Endodermal cell (in vitro differentiated cells): ENCODE results near the gene SRRD. TPM values are rescaled to one million over a fixed set of nuclear protein-coding genes. Genes with fewer than 3 reads are reported as not detected.
A peak's percentile ranks its signal among the peaks of the same experiment; 100 is the strongest.

Experiments
- DNase-seq: peaks from one replicate; pipeline ENCODE4 v3.0.0-alpha.2; 2017
- H3K27ac ChIP-seq: 2 replicates; pipeline ENCODE4 v1.5.1; 2013; ENCODE audit warnings: mild to moderate bottlenecking, low read depth, low read length, moderate library complexity
- H3K27me3 ChIP-seq: 2 replicates; pipeline ENCODE4 v1.6.1; 2013; ENCODE audit warnings: mild to moderate bottlenecking, low read length, moderate library complexity; ENCODE audit not compliant: insufficient read depth, control insufficient read depth, poor library complexity, severe bottlenecking
- H3K36me3 ChIP-seq: 2 replicates; pipeline ENCODE4 v1.7.0; 2013; ENCODE audit warnings: mild to moderate bottlenecking, low read length, moderate library complexity; ENCODE audit not compliant: control insufficient read depth, insufficient read depth
- H3K4me1 ChIP-seq: one replicate; pipeline ENCODE4 v1.7.0; 2013; ENCODE audit warnings: low read length; ENCODE audit not compliant: control insufficient read depth, insufficient read depth
- H3K4me3 ChIP-seq: 2 replicates; pipeline ENCODE4 v1.5.1; 2013; ENCODE audit warnings: mild to moderate bottlenecking, low read length, moderate library complexity
- H3K9ac ChIP-seq: 2 replicates; pipeline ENCODE4 v1.6.1; 2013; ENCODE audit warnings: mild to moderate bottlenecking, low read length, moderate library complexity; ENCODE audit not compliant: poor library complexity, severe bottlenecking; ENCODE audit errors: extremely low read depth
- H3K9me3 ChIP-seq: 2 replicates; pipeline ENCODE4 v1.6.1; 2013; ENCODE audit warnings: mild to moderate bottlenecking, low read length, moderate library complexity; ENCODE audit not compliant: control insufficient read depth
- H3K27ac Mint-ChIP-seq: 2 replicates; pipeline ENCODE4 v1.8.0; 2020; ENCODE audit warnings: mixed read lengths
- H3K27me3 Mint-ChIP-seq: 2 replicates; pipeline ENCODE4 v1.8.0; 2021; ENCODE audit warnings: mild to moderate bottlenecking, mixed read lengths; ENCODE audit not compliant: insufficient read depth
- H3K36me3 Mint-ChIP-seq: 2 replicates; pipeline ENCODE4 v1.8.0; 2020; ENCODE audit warnings: low read depth, mixed read lengths
- H3K4me1 Mint-ChIP-seq: 2 replicates; pipeline ENCODE4 v1.8.0; 2020; ENCODE audit warnings: mixed read lengths
- H3K4me3 Mint-ChIP-seq: 2 replicates; pipeline ENCODE4 v1.8.0; 2020; ENCODE audit warnings: mild to moderate bottlenecking, moderate library complexity, mixed read lengths
- H3K9me3 Mint-ChIP-seq: 2 replicates; pipeline ENCODE4 v1.8.0; 2020; ENCODE audit warnings: mild to moderate bottlenecking, mixed read lengths
- WGBS, 2 experiments: methylation state at CpG; one replicate each; pipeline versions ENCODE4 v1.1.5 to v1.1.7; 2013; ENCODE audit warnings: missing lambda C conversion rate in 2 of 2, mixed read lengths in 1 of 2; ENCODE audit not compliant: insufficient coverage in 1 of 2, insufficient read length in 1 of 2; 5-methylcytosine and 5-hydroxymethylcytosine counted together
- total RNA-seq, 2 donors: library from RNA; stranded (reverse); fragmentation: NEBNext Ultra II Directional in 1 of 2; extraction: Animal tissue kit (Norgen Biotek cat#: 25700) in 1 of 2; gene quantifications; 2 replicates in 1 of 2; 3 replicates in 1 of 2; pipeline ENCODE4 v1.2.1, GENCODE V29; 2021
- TF ChIP-seq, protein P1 (sequence below): fragments of 200-600 bp; sonication (generic); conservative IDR thresholded peaks from 2 replicates; pipeline ENCODE4 v1.5.0; 2021; ENCODE audit warnings: antibody characterized with exemption, mild to moderate bottlenecking

Gene SRRD
- total RNA-seq, 2 donors from 2014 or later: 27.4 to 30.0 TPM

GRCh38 chr22:26512149-26512793 is 28.6 kb downstream of the SRRD start, which contains the start of gene TFIP11:
Gene TFIP11 (minus strand): TSS chr22:26512473. CDS start chr22:26510272, 2,201 bp downstream.
- Histone ChIP-seq H3K27ac (peak within 1 kb of the TSS; percentile 16), H3K9ac (peak within 1 kb of the TSS; percentile 89), H3K9me3 (no peaks in the 10 kb centered on the region), H3K27me3 (no peaks in the 10 kb centered on the region), H3K4me1 (no peaks in the 10 kb centered on the region), H3K4me3 (peak within 1 kb of the TSS; percentile 99), H3K36me3 (peaks cover 36% of the 10 kb centered on the region)
- peak within 1 kb of the TSS; percentile 97 for H3K4me3 Mint-ChIP-seq
- H3K4me1 Mint-ChIP-seq: peaks cover 21% of the 10 kb centered on the region
- TF ChIP-seq, protein P1, sequence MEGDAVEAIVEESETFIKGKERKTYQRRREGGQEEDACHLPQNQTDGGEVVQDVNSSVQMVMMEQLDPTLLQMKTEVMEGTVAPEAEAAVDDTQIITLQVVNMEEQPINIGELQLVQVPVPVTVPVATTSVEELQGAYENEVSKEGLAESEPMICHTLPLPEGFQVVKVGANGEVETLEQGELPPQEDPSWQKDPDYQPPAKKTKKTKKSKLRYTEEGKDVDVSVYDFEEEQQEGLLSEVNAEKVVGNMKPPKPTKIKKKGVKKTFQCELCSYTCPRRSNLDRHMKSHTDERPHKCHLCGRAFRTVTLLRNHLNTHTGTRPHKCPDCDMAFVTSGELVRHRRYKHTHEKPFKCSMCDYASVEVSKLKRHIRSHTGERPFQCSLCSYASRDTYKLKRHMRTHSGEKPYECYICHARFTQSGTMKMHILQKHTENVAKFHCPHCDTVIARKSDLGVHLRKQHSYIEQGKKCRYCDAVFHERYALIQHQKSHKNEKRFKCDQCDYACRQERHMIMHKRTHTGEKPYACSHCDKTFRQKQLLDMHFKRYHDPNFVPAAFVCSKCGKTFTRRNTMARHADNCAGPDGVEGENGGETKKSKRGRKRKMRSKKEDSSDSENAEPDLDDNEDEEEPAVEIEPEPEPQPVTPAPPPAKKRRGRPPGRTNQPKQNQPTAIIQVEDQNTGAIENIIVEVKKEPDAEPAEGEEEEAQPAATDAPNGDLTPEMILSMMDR: peak; percentile 64
- peaks cover 26% of the 10 kb centered on the region for H3K36me3 Mint-ChIP-seq
- no peaks in the 10 kb centered on the region for H3K9me3 Mint-ChIP-seq
- no peaks in the 10 kb centered on the region for H3K27me3 Mint-ChIP-seq
- H3K27ac Mint-ChIP-seq: peak within 1 kb of the TSS; percentile 98
- peak; percentile 99 for DNase-seq
- 0% methylated on average over 28 to 40 of the region's 40 CpGs for WGBS, 2 experiments

GRCh38 chr22:26513838-26514237 is 30.2 kb downstream of the SRRD start:
- Histone ChIP-seq H3K27ac (no peak overlapping the region), H3K9ac (no peak overlapping the region), H3K9me3 (no peaks in the 10 kb centered on the region), H3K36me3 (peaks cover 20% of the 10 kb centered on the region), H3K27me3 (no peaks in the 10 kb centered on the region), H3K4me3 (peak overlapping the region; percentile 99), H3K4me1 (no peaks in the 10 kb centered on the region)
- peak overlapping the region; percentile 98 for H3K27ac Mint-ChIP-seq
- H3K36me3 Mint-ChIP-seq: peaks cover 17% of the 10 kb centered on the region
- TF ChIP-seq, protein P1: no peak
- H3K9me3 Mint-ChIP-seq: no peaks in the 10 kb centered on the region
- H3K4me1 Mint-ChIP-seq: peaks cover 21% of the 10 kb centered on the region
- 91 to 97% methylated on average over 1 of the region's 1 CpG for WGBS, 2 experiments
- H3K27me3 Mint-ChIP-seq: no peaks in the 10 kb centered on the region
- H3K4me3 Mint-ChIP-seq: peak overlapping the region; percentile 97
- DNase-seq: no peak

DNA sequence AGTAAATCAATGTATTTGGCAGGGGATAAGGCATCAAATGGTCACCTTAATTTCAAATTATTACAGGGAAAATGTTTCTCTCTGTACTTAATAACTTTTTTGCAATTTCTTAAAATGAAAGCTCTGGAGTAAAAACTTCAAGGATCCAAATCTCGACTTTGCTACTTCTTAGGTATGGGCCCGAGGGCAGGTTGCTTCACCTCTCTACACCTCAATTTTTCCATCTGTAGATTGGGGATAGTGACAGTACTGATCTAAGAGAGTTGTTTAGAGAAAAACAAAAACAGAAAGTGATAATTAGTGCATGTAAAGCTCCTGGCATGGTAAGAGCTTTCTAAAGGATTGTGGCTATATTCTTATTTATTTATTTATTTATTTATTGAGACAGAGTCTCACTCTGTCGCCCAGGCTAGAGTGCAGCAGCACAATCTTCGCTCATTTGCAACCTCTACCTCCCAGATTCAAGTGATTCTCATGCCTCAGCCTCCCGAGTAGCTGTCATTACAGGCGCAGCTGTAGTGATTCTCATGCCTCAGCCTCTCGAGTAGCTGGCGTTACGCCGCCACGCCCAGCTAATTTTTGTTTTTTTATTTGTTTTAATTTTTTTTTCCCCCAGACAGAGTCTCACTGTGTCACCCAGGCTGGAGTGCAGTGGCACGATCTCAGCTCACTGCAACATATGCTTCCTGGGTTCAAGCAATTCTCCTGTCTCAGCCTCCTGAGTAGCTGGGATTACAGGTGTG is 30.9 kb downstream of the SRRD start:
- H3K9me3 ChIP-seq: no peaks in the 10 kb centered on the region
- peaks cover 9% of the 10 kb centered on the region for H3K36me3 Mint-ChIP-seq
- H3K9me3 Mint-ChIP-seq: no peaks in the 10 kb centered on the region
- no peak overlapping the region for H3K27ac ChIP-seq
- TF ChIP-seq, protein P1: no peak
- H3K27ac Mint-ChIP-seq: no peak overlapping the region
- peaks cover 21% of the 10 kb centered on the region for H3K4me1 Mint-ChIP-seq
- H3K4me1 ChIP-seq: no peaks in the 10 kb centered on the region
- no peak for DNase-seq
- no peaks in the 10 kb centered on the region for H3K27me3 ChIP-seq
- 96% methylated on average over 5 to 12 of the region's 12 CpGs for WGBS, 2 experiments
- H3K36me3 ChIP-seq: peaks cover 12% of the 10 kb centered on the region
- H3K27me3 Mint-ChIP-seq: no peaks in the 10 kb centered on the region
- no peak overlapping the region for H3K4me3 Mint-ChIP-seq
- no peak overlapping the region for H3K4me3 ChIP-seq
- H3K9ac ChIP-seq: no peak overlapping the region
